Neural progenitor cell (in vitro differentiated cells): Measurements from ENCODE around the gene TAX1BP3.

Experiments
- CTCF ChIP-seq: fragments of 200-600 bp; sonication (generic); IDR thresholded peaks from 2 replicates; pipeline ENCODE4 v1.5.1; 2017; ENCODE audit warnings: antibody characterized with exemption, mild to moderate bottlenecking
- EZH2 ChIP-seq: fragments of 200-600 bp; sonication (generic); IDR thresholded peaks from 2 replicates; pipeline ENCODE4 v1.6.1; 2017; ENCODE audit warnings: antibody characterized with exemption, mild to moderate bottlenecking, moderate library complexity
- EZH2phosphoT487 ChIP-seq: fragments of 200-600 bp; sonication (generic); IDR thresholded peaks from 2 replicates; pipeline ENCODE4 v1.6.1; 2017; ENCODE audit warnings: antibody characterized with exemption

- no peak for TF ChIP-seq CTCF
- no peak for TF ChIP-seq EZH2
- no peak for TF ChIP-seq EZH2phosphoT487
Measured at GRCh38 chr17:3712811-3713463, 44.6 kb upstream of the TAX1BP3 start.
